GM21619 (cell line): ENCODE data around the gene FAM153A.
"Not testable (repeated sequence)": the region's sequence is repeated elsewhere in the genome, so short reads cannot be mapped to it uniquely, and the experiment has no call there.

Source experiments
- ATAC-seq: cut with Tn5 transposase; IDR thresholded peaks from one replicate; pipeline ENCODE4 v1.9.1; 2021; ENCODE audit not compliant: unreplicated experiment

The FAM153A gene

DNA sequence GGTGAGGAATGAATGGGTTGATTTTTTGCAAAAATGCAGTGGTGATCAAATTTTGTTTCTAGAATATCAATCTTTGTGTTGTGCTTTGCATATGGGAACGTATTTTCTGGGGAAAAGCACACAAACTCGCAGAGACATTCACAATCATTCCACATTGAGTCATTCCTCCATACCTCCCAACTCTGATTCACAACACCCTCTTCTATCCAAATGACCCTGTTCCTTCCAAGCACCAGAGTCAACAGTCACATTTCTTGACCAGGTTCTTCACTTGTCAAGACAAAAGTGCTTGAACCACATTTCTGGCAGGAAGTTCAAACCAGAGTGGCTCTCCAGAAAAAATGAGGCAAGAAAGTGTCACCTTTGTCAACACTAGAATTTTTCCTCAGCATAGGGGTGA, 35.3 kb downstream of the FAM153A start:
- ATAC-seq: not testable (repeated sequence)

DNA sequence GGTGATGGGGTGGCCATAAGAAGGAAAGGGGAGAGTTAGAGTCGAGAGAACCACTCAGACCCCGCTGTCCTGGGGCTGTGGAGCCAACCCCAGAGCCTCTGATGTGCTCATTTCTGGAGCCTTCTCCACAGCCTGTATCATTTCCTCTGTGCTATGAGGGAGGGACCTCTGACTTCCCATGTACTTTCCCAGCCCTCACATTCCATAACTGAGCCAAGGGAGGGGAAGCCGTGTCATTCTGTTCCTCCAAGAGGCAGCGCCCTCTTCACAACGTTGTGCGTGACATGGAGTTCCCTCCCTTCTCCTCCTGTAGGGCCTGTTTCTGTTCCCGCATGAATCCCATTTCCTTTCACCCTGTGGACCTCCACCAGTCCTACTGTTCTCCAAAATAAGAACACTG, 57.8 kb downstream of the FAM153A start:
- ATAC-seq: not testable (repeated sequence)

DNA sequence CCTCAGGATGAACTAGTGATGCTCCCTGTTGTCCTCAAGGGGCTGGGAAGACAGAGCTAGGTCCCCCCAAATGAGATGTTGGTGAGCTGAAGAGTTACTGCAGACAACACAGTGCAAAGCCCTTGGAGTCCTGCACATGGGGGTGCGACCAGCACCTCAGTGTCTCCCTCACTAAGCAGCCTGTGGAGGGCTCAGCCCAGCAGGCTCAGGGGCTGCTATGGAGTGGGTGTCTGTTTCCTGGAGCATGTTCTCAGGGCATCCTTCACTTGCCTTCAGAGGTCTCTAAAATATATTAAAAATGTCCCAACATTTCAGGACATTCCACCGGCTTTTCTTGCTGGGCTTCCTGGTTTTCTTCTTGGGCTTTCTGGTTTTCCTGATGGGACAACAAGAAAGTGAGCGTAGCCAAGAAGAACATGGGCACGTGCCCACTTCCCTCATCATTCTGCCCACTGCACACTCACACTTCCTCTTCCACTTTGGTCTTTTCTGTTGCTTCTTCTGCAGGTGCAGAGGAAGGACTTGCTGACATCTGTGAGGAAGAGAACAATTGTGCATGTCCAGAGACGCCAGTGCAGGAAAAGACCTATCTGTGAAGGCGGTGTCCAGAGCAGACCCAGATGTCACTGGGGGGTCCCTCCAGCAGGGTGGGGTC, 58.7 kb downstream of the FAM153A start:
- not testable (repeated sequence) for ATAC-seq

DNA sequence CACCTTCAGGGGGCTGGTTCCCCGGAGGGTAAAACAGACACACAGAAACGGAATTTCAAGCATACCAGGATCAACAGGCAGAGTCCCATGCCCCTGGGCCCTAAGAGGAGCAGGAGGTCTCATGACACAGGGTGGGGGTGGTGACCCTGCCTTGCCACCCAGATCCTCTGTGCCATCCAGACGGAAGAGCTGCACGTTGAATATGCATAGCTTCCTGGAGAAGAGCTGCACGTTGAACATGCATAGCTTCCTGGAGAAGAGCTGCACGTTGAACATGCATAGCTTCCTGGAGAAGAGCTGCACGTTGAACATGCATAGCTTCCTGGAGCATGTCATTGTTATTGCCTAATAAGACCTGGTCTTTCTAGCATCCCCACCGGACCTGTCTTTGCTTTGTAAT, 59.9 kb downstream of the FAM153A start:
- not testable (repeated sequence) for ATAC-seq

DNA sequence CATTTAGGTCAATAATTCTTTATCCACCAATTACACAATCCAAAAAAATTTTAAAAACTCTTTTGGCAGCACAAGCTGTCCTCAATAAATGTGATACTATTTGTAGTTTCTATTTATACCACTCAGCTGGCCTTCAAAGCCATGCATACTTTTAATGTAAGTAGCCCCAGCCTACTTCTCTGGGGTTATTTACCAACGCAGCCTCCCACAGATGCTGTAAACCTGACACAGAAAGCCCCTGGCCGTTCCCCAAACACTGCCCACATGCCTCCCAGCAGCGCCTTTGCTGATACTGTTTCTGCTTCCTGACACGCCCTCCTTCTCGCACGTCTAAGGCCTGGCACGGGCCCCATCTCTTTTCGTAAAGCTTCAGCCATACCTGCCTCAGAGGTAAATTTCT, 62.7 kb downstream of the FAM153A start:
- not testable (repeated sequence) for ATAC-seq

DNA sequence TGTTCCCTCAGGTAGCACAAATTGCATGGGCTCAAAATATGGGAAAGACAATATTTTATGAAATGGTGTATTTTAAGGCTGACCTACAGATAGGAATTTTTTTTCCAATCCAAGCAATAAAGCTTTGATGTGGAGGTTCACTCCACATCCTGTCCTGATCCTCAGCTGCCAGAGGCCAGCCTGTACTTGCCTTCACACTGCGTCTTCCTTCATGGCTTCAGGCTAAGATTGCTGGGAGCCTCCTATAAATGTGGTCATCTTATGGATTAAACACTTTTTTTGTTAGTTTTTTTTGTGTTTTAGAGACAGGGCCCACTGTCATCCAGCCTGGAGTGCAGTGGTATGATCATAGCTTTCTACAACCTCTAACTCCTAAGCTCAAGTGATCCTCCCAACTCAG, 67.3 kb downstream of the FAM153A start:
- not testable (repeated sequence) for ATAC-seq

DNA sequence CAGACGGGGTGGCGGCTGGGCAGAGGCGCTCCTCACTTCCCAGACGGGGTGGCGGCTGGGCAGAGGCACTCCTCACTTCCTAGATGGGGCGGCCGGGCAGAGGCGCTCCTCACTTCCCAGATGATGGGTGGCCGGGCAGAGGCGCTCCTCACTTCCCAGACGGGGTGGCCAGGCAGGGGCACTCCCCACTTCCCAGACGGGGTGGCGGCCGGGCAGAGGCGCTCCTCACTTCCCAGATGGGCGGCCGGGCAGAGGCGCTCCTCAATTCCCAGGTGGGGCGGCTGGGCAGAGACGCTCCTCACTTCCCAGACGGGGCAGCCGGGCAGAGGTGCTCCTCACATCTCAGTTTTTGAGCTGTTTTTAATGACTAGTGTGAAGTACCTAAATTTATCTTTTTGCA, 86.6 kb downstream of the FAM153A start:
- ATAC-seq: not testable (repeated sequence)

DNA sequence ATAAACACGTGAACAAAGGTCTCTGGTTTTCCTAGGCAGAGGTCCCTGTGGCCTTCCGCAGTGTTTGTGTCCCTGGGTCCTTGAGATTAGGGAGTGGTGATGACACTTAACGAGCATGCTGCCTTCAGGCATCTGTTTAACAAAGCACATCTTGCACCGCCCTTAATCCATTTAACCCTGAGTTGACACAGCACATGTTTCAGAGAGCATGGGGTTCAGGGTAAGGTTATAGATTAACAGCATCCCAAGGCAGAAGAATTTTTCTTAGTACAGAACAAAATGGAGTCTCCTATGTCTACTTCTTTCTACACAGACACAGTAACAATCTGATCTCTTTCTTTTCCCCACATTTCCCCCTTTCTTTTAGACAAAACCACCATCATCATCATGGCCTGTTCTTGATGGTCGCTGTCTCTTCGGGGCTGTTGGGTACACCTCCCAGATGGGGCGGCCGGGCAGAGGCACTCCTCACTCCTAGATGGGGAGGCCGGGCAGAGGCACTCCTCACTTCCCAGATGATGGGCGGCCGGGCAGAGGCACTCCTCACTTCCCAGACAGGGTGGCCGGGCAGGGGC, 87.3 kb downstream of the FAM153A start:
- not testable (repeated sequence) for ATAC-seq

DNA sequence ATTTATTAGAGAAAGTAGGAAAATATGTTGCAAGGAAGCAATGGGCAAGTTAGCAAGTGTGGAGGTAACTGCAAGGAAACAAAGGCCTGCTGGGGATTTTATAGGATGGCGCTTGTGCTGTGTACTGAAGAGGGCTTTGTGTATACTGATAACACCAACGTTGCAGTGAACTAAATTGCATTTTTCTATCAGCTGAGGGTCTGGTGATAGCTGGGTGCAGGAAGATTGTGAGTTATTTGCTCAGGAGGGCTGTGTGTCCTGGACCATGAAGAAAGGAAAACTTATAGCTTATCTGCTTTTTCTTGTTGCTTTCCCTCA, 88.2 kb downstream of the FAM153A start:
- not testable (repeated sequence) for ATAC-seq

DNA sequence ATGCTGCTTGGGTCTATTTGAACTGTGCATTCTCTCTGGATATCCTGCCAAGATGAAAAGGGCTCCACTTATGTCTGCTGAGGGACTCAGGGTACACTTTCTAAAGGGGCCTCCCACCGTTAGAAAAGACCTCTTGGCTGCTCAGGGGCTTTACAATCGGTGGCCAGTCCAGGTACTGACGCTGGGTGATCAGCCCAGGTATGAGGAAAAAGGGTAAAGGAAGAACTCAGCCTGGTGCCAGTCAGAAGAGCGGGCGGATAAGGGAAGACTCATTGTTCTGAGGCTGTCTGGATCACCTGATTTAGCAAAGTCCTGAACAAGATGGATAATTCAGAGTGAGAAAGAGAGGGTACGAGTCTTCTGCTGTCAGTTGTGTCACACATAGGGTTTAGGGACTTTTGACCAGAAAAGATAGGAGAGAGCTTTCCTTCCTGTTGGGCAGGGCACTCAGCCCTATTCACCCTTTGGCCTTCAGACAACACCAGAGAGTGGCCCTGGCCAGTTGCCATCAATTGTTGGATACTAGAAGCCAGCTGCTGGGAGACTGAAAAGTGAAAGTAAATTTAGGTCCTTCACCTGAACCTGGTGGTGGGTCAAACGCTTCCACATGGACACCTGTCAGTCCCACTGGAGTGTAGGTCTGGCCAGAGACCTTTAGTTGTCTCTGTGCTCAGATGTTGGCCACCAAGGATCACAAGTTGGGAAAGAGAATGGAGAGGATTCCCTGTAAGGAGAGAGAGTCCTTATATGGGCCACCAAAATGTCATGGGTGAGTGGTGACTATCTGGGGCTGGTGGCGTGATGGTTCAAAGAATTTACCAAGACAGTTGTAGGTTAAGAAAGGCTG, 88.8 kb downstream of the FAM153A start:
- not testable (repeated sequence) for ATAC-seq

DNA sequence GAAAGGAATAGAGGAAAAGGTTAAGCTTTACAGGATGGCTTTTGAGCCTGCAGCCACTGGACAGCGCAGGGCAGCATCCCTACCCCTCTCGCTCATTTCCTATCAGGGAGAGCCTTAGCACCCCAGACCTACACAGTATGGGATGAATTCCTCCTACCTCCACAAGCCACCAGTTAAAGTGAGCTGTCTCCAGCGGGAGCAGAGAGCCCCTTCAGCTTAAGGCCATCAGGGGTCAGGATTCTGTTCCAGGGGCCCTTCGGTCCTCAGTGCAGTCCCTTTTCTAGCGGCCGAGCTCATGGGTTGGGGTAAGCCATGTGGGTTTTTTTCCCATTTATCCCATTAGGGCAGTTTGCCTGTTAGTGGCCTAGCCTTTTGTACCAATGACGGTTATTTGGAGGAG, 89.7 kb downstream of the FAM153A start:
- ATAC-seq: not testable (repeated sequence)

DNA sequence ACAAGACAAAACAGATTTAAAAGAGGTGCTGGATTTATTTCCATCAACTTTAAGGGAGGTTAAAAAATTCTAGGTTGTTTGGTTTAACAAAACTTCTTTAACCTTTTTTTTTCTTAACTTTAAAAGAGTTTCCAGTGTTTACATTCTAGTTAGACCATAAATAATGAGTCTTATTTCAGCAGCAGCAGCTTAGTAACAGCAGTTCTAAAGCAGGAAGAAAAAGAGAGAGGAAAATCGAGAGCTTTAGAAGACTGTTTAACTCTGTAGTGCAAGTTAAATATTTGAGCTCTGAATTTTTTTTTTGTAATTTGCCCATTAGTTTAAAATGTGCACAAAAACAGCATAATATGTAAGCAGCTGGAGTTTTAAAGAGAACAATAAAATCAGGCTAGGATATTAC, 90.2 kb downstream of the FAM153A start:
- ATAC-seq: not testable (repeated sequence)

DNA sequence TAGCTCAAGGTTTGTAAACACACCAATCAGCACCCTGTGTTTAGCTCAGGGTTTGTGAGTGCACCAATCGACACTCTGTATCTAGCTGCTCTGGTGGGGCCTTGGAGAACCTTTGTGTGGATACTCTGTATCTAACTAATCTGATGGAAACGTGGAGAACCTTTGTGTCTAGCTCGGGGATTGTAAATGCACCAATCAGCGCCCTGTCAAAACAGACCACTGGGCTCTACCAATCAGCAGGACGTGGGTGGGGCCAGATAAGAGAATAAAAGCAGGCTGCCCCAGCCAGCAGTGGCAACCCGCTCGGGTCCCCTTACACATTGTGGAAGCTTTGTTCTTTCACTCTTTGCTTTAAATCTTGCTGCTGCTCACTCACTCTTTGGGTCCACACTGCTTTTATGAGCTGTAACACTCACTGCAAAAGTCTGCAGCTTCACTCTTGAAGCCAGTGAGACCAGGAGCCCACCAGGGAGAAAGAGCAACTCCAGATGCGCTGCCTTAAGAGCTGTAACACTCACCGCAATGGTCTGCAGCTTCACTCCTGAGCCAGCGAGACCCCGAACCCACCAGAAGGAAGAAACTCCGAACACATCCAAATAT, 93.6 kb downstream of the FAM153A start:
- ATAC-seq: not testable (repeated sequence)

DNA sequence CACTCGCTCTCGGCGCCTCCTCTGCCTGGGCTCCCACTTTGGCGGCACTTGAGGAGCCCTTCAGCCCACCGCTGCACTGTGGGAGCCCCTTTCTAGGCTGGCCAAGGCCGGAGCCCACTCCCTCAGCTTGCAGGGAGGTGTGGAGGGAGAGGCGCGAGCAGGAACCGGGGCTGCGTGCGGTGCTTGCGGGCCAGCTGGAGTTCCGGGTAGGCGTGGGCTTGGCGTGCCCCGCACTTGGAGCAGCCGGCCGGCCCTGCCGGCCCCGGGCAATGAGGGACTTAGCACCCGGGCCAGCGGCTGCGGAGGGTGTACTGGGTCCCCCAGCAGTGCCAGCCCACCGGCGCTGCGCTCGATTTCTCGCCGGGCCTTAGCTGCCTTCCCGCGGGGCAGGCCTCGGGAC, 94.6 kb downstream of the FAM153A start:
- ATAC-seq: not testable (repeated sequence)

DNA sequence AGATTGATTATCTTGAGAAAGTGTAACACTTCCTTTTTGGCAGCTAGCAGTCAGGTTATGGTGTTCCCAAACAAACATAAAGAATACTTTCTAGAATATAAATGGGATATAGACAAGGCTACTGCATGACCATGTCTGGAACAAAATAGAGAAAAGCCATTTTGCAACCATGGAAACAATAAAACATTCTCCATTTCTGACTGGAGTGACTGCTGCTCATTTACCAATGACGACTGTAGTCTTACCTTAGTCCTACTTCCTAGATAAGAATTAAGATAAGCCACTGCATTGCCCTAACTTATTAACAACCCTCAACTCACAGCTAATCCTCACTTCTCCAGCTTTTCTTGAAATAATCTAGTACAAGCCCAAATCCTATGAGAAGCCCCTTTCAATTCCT, 100.8 kb downstream of the FAM153A start:
- not testable (repeated sequence) for ATAC-seq
